ENCODE results near the gene FANCG. TPM values are rescaled to one million over a fixed set of nuclear protein-coding genes. Genes with fewer than 3 reads are reported as not detected.

FANCG gene
- total RNA-seq, 4 donors from 2014 or later: 1.8 to 29.1 (median 8.3) TPM

DNA sequence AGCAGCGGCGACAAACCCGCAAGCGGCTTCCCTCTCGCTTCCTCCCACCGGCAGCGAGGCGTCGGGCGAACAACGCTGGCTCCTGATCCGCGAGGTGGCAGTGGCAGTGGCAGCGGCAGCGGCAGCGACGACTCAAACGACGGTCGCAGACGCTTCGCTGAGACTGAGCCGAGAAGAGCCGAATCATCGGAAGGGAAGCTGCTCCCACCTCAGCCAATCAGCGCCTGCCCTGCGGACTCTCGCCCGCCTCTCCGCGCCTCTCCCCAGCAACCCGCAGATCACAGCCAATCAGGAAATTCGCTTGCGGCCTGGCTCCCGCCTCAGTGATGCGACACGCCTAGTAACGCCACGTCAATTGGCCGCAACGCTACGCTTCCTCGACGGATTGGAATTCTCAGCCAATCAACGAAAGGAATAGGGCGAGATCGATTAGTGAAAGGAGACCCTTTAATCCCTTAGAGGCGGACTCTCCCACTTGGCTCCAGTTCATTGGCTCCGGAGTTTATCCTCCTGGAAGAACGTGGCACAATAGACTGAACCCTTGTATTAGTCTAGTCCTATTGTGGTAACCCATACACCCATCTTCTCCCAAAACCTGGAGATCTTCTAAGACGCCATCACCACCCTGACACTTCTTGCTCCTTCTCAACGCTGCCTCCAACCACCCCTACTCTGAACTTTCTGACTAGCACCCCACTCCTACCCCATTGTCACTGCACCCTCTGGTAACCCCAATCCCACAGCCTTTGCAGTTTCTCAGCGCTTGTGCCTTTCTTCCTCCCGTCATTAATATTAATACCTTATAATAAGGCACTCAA is 7.1 kb downstream of the FANCG start, which contains the start of gene VCP:
TSS of gene VCP (minus strand) at position 165 of the 818 bp plus-strand sequence. CDS start 272 bp downstream, outside the sequence.
- Histone ChIP-seq H3K36me3 (no peaks in the 10 kb centered on the region), H3K27ac (peak within 1 kb of the TSS; percentile 98 to 100), H3K27me3 (no peaks in the 10 kb centered on the region), H3K4me1 (peaks cover 17 to 20% of the 10 kb centered on the region in 2 donors), H3K9me3 (no peaks in the 10 kb centered on the region), H3K4me3 (peak within 1 kb of the TSS; percentile 54 to 99)
- TF ChIP-seq, protein P1, sequence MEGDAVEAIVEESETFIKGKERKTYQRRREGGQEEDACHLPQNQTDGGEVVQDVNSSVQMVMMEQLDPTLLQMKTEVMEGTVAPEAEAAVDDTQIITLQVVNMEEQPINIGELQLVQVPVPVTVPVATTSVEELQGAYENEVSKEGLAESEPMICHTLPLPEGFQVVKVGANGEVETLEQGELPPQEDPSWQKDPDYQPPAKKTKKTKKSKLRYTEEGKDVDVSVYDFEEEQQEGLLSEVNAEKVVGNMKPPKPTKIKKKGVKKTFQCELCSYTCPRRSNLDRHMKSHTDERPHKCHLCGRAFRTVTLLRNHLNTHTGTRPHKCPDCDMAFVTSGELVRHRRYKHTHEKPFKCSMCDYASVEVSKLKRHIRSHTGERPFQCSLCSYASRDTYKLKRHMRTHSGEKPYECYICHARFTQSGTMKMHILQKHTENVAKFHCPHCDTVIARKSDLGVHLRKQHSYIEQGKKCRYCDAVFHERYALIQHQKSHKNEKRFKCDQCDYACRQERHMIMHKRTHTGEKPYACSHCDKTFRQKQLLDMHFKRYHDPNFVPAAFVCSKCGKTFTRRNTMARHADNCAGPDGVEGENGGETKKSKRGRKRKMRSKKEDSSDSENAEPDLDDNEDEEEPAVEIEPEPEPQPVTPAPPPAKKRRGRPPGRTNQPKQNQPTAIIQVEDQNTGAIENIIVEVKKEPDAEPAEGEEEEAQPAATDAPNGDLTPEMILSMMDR (IDR thresholded peaks at IDR 0.05): no peak
- peak; percentile 83 to 94 for TF ChIP-seq POLR2A (IDR thresholded peaks at IDR 0.05)
- peak; percentile 97 for DNase-seq
- intact Hi-C loops (cut with DNase I; ENCODE audit: low total_unique reads): loop anchor here (10.0 kb wide), 1 partner anchor 88 kb away; the partner anchor contains the start of gene DNAJB5

DNA sequence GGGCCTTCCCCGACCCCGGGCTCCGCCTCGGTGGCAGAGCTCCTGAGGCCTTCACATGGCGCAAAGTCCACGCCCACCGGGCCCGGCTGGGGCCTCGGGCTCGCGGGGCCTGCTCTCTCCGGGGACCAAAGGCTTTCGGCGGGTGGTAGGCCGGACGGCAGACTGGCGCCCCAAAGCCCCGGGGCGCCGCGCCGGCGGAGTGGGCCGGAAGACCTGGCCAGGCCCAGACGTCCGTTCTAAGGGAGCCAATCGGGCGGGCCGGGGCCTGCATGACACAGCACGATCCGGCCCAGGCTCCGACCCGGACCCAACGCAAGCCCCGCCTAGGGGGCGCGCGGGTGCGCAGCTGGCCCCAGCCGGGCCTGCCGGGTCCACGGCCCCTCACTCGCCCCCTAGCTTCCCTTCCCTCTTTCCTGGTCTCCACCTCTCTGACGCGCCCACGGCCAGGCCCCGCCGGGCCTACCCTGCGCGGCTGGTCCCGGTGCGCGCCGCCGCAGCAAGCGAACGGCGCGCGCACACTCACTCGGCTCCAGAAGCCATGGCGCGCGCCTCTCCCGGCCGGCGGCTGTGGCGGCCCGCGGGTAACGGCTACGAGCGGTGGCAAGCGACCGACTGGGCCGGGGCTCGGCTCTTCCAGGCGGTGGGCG is 7.8 kb downstream of the FANCG start:
- intact Hi-C loops (cut with DNase I; ENCODE audit: low total_unique reads): loop anchor here (10.0 kb wide), 1 partner anchor 87 kb away; the partner anchor contains the start of gene DNAJB5
- Histone ChIP-seq H3K4me1 (peaks cover 17 to 20% of the 10 kb centered on the region in 2 donors), H3K27ac (peak overlapping the region; percentile 98 to 100), H3K9me3 (no peaks in the 10 kb centered on the region), H3K27me3 (no peaks in the 10 kb centered on the region), H3K36me3 (no peaks in the 10 kb centered on the region), H3K4me3 (peak overlapping the region; percentile 54 to 99)
- TF ChIP-seq POLR2A (IDR thresholded peaks at IDR 0.05): no peak
- TF ChIP-seq, protein P1 (IDR thresholded peaks at IDR 0.05): peak in 3 of 4 experiments; percentile 34 to 47 (median 35)
- DNase-seq: peak; percentile 79 to 80

DNA sequence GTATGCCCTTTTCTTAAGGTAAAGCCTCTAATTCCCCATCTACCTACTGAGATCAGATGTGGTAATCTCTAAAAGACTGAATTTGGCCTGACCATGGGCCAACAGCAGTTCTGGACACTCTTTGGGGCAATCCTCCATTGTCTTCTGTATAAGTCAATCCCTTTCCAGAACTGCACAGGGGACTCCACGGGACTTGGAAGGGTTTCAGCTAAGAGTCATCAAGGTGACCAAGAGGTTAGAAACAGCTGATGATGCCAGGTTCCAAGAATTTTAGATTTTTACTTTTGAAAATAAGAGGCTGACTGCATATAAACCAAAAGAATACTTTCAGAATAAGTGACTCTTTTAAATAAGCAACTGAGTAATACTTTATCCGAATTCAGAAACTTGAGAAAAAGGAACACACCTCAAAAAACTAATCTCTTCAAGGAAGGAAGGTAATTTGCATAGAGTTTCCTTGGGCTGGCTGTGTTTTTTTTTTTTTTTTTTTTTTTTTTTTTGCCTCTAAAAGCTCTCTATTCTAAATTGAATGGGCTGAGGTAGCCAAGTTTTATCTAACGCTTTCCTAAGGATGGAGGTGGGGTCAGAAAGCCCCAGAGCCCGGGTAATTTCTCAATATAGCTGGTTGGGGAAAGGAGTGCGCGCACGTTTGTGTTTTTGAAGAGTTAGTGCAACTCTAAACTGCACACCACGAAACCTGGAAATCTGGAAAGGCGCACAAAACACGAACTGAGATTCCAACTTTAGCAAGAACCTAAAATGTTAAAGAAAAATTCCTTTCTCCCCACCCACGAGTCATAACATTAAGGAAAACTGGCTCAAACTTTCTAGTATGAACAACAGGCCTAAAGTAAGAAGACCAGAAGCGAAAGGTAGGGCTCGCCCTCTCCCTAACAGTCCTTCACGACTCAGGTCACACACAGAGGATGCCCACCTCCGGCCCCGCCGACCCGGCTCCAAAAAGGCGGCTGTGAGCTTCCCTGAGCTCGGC is 8.6 kb downstream of the FANCG start:
- no peak for DNase-seq
- Histone ChIP-seq H3K9me3 (no peaks in the 10 kb centered on the region), H3K27ac (peak overlapping the region; percentile 98 to 100), H3K36me3 (no peaks in the 10 kb centered on the region), H3K4me3 (peak overlapping the region; percentile 54 to 99), H3K4me1 (peaks cover 17 to 20% of the 10 kb centered on the region in 2 donors), H3K27me3 (no peaks in the 10 kb centered on the region)
- intact Hi-C loops (cut with DNase I; ENCODE audit: low total_unique reads): loop anchor here (10.0 kb wide), 1 partner anchor 86 kb away; the partner anchor contains the start of gene DNAJB5
- TF ChIP-seq POLR2A (IDR thresholded peaks at IDR 0.05): no peak
- TF ChIP-seq, protein P1 (IDR thresholded peaks at IDR 0.05): no peak

DNA sequence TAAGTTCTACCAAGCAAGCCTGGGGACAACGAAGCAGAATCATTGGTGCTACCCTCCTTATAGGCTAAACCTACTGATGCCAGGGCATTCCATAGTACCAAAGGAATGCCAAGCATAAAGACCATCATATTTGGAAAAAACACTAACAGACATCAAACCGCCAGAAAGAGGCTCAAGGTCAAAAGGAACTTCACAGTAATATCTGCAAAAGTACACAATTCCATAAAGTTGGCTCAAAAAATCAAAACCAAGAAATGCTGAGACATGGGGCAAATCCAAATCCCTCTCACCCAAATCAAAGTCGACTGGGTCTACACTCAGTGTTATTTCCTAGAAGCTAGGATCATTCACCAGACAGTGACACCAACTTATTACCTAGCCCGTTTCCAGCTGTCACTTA is 10.7 kb downstream of the FANCG start:
- H3K4me1 ChIP-seq: peaks cover 17 to 20% of the 10 kb centered on the region in 2 donors
- intact Hi-C loops (cut with DNase I; ENCODE audit: low total_unique reads): no loop called here
- DNase-seq: no peak
- no peak overlapping the region for H3K27ac ChIP-seq
- TF ChIP-seq, protein P1 (IDR thresholded peaks at IDR 0.05): no peak
- no peak for TF ChIP-seq POLR2A (IDR thresholded peaks at IDR 0.05)
- no peak overlapping the region for H3K4me3 ChIP-seq
- no peaks in the 10 kb centered on the region for H3K36me3 ChIP-seq
- H3K9me3 ChIP-seq: no peaks in the 10 kb centered on the region
- no peaks in the 10 kb centered on the region for H3K27me3 ChIP-seq

Measured in uterus (tissue), 4 donors.